ENCODE data around the gene SDC3.

The SDC3 gene, protein sequence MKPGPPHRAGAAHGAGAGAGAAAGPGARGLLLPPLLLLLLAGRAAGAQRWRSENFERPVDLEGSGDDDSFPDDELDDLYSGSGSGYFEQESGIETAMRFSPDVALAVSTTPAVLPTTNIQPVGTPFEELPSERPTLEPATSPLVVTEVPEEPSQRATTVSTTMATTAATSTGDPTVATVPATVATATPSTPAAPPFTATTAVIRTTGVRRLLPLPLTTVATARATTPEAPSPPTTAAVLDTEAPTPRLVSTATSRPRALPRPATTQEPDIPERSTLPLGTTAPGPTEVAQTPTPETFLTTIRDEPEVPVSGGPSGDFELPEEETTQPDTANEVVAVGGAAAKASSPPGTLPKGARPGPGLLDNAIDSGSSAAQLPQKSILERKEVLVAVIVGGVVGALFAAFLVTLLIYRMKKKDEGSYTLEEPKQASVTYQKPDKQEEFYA

DNA sequence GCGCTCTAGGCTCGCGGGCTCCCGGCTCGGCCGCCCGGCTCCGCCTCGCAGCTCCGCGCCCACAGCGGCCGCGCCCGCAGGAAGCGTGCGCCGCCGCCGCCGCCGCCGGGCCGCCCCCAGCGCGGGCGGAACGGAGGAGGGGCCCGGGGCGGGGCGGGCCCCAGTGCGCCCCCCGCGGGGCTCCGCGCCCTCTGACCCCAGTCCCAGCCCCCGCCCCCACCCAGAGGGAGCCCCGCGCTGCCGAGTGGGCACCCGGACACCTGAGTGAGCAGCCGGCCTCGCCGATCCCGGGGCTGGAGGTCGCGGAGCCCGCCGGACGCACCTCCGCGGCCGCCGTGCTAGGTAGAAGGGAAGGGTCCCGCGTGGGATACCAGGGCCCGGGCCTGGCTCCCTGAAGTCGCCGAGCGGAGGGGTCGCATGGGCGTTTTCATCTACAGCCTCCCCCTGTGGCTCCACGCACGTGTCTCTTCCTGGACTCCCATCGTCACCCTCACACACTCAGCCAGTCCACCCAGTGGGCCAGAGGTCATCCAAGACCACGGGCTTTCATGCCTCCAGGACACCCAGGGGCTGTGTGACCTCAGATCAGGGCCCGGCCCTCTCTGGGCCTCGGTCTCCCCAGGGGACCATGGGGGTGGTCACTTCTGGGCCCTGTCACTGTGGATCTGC lies at the start of gene SDC3:
TSS of gene SDC3 (minus strand) at position 63 of the 669 bp plus-strand sequence. CDS start 172 bp downstream, outside the sequence.
- H3K4me2 ChIP-seq (ENCODE audit: low read length) = peak within 1 kb of the TSS; percentile 84
- TF ChIP-seq, protein P1, sequence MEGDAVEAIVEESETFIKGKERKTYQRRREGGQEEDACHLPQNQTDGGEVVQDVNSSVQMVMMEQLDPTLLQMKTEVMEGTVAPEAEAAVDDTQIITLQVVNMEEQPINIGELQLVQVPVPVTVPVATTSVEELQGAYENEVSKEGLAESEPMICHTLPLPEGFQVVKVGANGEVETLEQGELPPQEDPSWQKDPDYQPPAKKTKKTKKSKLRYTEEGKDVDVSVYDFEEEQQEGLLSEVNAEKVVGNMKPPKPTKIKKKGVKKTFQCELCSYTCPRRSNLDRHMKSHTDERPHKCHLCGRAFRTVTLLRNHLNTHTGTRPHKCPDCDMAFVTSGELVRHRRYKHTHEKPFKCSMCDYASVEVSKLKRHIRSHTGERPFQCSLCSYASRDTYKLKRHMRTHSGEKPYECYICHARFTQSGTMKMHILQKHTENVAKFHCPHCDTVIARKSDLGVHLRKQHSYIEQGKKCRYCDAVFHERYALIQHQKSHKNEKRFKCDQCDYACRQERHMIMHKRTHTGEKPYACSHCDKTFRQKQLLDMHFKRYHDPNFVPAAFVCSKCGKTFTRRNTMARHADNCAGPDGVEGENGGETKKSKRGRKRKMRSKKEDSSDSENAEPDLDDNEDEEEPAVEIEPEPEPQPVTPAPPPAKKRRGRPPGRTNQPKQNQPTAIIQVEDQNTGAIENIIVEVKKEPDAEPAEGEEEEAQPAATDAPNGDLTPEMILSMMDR (IDR thresholded peaks at IDR 0.05; ENCODE audit: low read depth, low read length) = no peak
- TF ChIP-seq EZH2phosphoT487 (IDR thresholded peaks at IDR 0.05; ENCODE audit: low read depth) = no peak
- no peaks in the 10 kb centered on the region for H3K79me2 ChIP-seq (ENCODE audit: low read length)
- H2AFZ ChIP-seq (ENCODE audit: low read depth, low read length) = no peak within 1 kb of the TSS
- peaks cover 25% of the 10 kb centered on the region for H3K27me3 ChIP-seq (ENCODE audit: low read depth, low read length)
- no peaks in the 10 kb centered on the region for H3K9me3 ChIP-seq (ENCODE audit: insufficient read depth, low read length)
- peak within 1 kb of the TSS; percentile 32; the same call in 1 of the 2 replicates for H3K9ac ChIP-seq (ENCODE audit: low read length)
- no peaks in the 10 kb centered on the region for H4K20me1 ChIP-seq (ENCODE audit: insufficient read depth, low read length)
- peaks cover 14% of the 10 kb centered on the region for H3K4me1 ChIP-seq (ENCODE audit: low read length)
- peak within 1 kb of the TSS; percentile 74 for H3K4me3 ChIP-seq (ENCODE audit: low read length)
- H3K27ac ChIP-seq (ENCODE audit: low read length) = no peak within 1 kb of the TSS
- no peaks in the 10 kb centered on the region for H3K36me3 ChIP-seq (replicated peaks; ENCODE audit: low read depth, low read length)

DNA sequence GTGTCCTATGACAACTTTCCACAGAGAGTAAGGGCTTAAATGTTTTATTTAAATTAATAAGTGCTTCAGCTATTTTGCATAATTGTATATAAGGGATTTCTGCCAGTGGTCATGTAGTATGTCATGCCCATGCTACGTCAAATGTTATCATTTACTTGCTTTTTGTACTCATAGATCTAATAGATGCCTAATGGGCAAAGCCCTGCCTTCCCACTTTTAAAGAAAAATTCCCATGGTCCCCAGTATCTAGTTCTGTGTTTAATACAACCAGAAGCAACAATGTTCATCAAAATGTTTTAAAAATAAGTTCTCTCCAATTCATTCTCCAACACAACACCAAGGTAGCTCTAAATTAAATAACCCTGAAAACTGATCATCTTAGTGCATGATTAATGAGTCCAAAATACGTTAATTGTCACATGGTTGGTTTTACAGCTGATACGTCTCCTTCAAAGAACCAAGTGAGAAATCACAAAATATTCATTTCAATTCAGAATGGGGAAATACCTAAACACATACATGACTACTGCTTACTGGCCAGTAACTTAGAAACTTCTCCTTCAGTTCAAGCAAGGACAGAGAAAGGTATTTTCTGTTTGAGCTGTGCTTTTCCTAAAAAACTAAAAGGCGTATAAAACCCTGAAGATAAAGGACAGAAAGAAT lies 49.1 kb upstream of the SDC3 start:
- no peak for TF ChIP-seq EZH2phosphoT487 (IDR thresholded peaks at IDR 0.05; ENCODE audit: low read depth)
- TF ChIP-seq, protein P1 (IDR thresholded peaks at IDR 0.05; ENCODE audit: low read depth, low read length) = no peak
- H3K27ac ChIP-seq (ENCODE audit: low read length) = peak overlapping the region; percentile 45
- no peak overlapping the region for H2AFZ ChIP-seq (ENCODE audit: low read depth, low read length)
- peaks cover 55% of the 10 kb centered on the region for H3K79me2 ChIP-seq (ENCODE audit: low read length)
- no peak overlapping the region for H3K9ac ChIP-seq (ENCODE audit: low read length)
- H3K4me3 ChIP-seq (ENCODE audit: low read length) = no peak overlapping the region
- H3K27me3 ChIP-seq (ENCODE audit: low read depth, low read length) = no peaks in the 10 kb centered on the region
- peaks cover 33% of the 10 kb centered on the region for H3K36me3 ChIP-seq (replicated peaks; ENCODE audit: low read depth, low read length)
- no peaks in the 10 kb centered on the region for H3K9me3 ChIP-seq (ENCODE audit: insufficient read depth, low read length)
- peaks cover 21% of the 10 kb centered on the region for H3K4me1 ChIP-seq (ENCODE audit: low read length)
- peak overlapping the region; percentile 38 for H3K4me2 ChIP-seq (ENCODE audit: low read length)
- H4K20me1 ChIP-seq (ENCODE audit: insufficient read depth, low read length) = peaks cover 33% of the 10 kb centered on the region

DNA sequence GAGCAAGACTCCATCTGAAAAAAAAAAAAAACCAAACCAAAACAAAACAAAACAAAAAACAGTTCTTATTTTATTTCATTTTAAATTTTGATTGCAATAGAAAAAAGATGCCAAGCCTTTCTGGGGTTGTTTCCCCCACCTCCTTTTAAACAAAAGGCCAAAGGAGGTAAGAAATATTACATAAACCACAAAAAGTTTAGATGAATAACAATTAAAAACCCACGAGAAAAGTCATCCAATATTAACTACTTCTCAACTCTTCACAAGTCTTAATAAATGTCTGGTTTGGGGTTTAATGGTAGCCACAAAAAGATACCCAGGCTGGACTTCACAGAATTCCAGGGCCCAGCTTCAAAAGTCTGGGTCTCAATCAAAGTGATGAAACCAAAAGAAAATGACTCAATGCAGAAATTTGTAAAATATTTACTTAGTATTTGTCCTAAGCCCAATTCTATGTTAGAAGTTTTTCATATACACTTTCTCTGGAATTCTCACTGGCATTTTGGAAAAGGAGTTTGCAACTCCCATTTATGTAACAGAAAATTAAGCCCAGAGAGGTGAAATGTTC lies 47.0 kb upstream of the SDC3 start:
- Histone ChIP-seq H3K4me1 (ENCODE audit: low read length) (peaks cover 22% of the 10 kb centered on the region), H3K4me2 (ENCODE audit: low read length) (no peak overlapping the region), H3K36me3 (replicated peaks; ENCODE audit: low read depth, low read length) (peaks cover 43% of the 10 kb centered on the region), H4K20me1 (ENCODE audit: insufficient read depth, low read length) (peaks cover 38% of the 10 kb centered on the region), H3K79me2 (ENCODE audit: low read length) (peaks cover 49% of the 10 kb centered on the region), H3K9ac (ENCODE audit: low read length) (no peak overlapping the region), H3K4me3 (ENCODE audit: low read length) (no peak overlapping the region), H2AFZ (ENCODE audit: low read depth, low read length) (no peak overlapping the region), H3K27me3 (ENCODE audit: low read depth, low read length) (no peaks in the 10 kb centered on the region), H3K27ac (ENCODE audit: low read length) (no peak overlapping the region), H3K9me3 (ENCODE audit: insufficient read depth, low read length) (no peaks in the 10 kb centered on the region)
- TF ChIP-seq, protein P1 (IDR thresholded peaks at IDR 0.05; ENCODE audit: low read depth, low read length) = no peak
- no peak for TF ChIP-seq EZH2phosphoT487 (IDR thresholded peaks at IDR 0.05; ENCODE audit: low read depth)

Measured in OCI-LY3 (cell line).